ENCODE results near the gene SLC5A1.

GRCh38 chr22:32080904-32081303 lies 37.8 kb downstream of the SLC5A1 start:
- TF ChIP-seq SP2 (CRISPR knock-in tag; IDR thresholded peaks at IDR 0.05) = no peak
- TF ChIP-seq CTCF (CRISPR knock-in tag; IDR thresholded peaks at IDR 0.05) = peak; percentile 69
- TF ChIP-seq ZFX (CRISPR knock-in tag; IDR thresholded peaks at IDR 0.05; ENCODE audit: low read depth) = no peak
- TF ChIP-seq ZNF780A (CRISPR knock-in tag; IDR thresholded peaks at IDR 0.05) = no peak
- TF ChIP-seq NFIC (IDR thresholded peaks at IDR 0.05; ENCODE audit: low read length) = no peak
- TF ChIP-seq ZNF737 (CRISPR knock-in tag; IDR thresholded peaks at IDR 0.05; ENCODE audit: borderline replicate concordance) = no peak
- TF ChIP-seq HDAC6 (IDR thresholded peaks at IDR 0.05; ENCODE audit: low read depth, low read length) = no peak
- no peak for TF ChIP-seq ZBTB49 (CRISPR knock-in tag; IDR thresholded peaks at IDR 0.05; ENCODE audit: borderline replicate concordance)

Measured in HepG2 (cell line).